ENCODE measurements around the gene APOA4.
"Not testable (repeated sequence)": the region's sequence is repeated elsewhere in the genome, so short reads cannot be mapped to it uniquely, and the experiment has no call there.

The APOA4 gene

DNA sequence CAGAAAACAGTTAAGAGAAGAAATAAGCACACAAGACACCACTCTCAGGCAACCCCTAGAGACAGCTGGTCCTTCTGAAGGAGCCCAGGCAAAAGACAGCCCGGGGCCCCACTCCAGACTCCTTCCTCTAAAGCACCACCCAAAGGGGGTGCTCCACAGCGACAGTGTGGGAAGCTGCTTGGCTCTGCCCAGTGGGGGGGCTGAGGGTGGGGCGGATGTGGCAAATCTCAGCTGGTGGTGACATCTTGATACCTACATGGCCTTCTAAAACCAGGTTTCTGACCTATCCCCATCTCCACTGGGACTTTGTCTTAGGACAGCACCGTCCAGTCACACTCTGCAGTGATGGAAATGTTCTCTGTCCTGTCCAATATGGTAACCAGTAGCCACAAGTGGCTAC lies 24.5 kb upstream of the APOA4 start:
- FAIRE-seq: no peak

DNA sequence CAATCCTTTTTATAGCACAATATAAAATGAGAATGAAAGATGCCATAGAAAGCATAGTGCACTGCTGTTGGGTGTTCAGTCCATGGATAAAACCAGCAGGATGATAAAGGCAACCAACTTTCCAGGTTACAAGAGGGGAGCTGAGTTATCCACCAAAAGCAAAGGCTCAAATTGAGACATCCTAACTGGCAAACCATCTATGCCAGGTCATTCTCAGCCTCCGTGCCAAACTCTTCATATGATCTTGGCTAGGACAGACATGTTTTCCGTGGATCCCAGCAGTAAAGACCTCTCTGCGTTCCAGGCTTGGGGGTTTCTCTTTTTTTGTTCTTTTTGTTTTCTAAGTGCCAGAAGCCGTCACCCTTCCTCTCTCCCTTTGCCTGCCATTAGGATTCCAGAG lies 21.6 kb upstream of the APOA4 start:
- FAIRE-seq: no peak

DNA sequence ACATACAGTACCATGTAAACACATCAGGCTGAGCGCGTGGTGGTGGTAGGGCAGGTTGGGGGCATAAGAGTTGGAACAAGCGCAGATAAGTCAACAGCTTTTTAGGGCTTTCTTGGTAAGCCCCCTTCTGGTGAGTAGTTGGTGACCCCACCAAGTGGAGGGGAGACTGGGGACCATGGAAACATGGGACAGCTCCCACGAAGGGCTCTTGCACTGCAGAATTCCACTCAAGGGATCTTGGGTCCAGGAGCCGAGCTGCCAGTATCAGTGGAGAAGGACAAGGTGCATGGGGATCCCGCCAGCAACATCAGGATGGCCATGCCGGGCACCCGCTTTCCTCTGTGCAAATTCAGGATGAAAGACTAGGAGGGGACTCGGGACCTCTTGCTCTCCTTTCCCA lies 20.6 kb upstream of the APOA4 start:
- FAIRE-seq: no peak

DNA sequence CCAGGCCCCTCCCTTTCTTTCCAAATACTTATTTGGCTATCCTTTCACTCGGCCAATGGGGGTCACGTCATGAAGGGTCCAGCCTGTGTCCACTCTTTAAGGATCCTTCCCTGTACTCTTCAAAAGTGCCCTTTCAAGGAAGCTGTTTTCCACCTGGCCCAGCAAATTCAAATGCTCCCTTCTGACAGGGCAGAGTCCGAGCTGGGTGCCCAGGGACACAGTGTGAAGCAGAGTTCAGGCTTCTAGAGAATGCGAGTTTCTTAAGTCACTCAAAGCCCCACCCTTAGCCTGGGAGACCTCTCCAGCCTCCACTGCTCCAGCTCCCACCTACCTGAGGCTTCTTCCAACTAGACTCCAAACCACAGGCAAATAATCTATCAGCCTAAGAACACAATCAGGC lies 19.8 kb upstream of the APOA4 start:
- FAIRE-seq: no peak

DNA sequence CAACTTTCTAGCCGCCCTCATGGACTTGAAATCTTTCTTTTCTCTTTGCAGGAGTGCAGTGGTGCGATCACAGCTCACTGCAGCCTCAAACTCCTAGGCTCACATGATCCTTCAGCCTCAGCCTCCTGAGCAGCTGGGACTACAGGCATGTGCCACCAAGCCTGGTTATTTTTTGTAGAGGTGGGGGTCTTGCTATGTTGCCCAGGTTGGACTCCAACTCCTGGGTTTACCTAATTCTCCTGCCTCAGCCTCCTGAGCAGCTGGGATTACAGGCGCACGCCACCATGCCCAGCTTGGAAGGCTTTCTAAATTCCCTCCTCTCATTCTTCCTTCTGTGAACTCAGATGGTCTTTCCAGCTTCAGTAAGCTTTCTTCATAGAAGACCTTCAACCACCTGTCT lies 19.0 kb upstream of the APOA4 start:
- no peak for FAIRE-seq

DNA sequence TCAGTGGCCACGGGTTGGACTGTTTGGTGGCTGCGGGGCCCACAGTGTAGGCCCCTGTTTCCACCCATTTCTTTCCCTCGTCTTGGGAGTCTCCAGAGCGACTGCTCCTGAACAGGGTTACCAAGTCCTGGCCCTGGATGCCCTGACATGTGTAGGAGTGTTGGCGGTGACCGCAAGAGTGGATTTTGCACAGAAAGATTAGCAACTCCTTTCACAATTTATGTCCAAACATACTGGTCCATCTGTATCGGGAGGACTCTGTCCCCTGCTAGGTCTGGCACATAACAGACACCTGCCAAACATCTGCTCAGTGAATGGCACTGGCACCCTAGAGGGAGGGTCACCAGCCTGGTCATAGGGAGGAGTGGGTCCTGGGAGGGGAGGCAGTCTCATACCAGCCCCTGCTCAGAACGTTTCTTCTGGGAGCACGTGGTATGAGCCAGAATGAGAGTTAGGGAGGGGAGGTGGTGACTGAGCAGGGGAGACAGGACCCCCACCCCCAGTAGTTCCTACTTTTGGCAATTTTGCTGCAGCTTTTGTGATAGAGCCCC lies 17.7 kb upstream of the APOA4 start:
- FAIRE-seq: no peak

DNA sequence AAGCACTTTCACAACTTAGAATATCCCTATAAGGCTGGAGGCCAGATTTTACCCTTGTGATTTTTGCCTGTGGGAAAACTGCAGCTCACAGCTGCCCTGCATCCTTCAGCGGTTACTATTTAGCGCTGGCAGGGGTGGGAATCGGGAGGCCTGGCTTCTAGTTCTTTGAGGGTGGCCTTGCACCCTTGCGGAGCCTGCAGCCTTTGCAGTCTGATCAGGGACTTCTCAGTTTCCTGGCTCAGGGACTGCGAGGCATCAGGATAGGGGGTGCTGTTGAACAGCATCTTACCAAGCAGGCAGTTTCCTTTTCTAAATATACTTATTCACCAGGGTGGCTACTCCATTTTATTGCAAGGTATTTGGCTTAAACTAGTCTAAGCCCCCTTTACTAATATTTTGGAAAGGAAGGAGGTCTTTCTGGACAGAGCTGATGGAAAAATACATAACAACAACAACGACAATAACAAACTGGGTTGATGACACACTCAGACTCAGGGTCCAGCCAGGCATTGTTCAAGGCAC lies 17.2 kb upstream of the APOA4 start:
- FAIRE-seq: no peak

DNA sequence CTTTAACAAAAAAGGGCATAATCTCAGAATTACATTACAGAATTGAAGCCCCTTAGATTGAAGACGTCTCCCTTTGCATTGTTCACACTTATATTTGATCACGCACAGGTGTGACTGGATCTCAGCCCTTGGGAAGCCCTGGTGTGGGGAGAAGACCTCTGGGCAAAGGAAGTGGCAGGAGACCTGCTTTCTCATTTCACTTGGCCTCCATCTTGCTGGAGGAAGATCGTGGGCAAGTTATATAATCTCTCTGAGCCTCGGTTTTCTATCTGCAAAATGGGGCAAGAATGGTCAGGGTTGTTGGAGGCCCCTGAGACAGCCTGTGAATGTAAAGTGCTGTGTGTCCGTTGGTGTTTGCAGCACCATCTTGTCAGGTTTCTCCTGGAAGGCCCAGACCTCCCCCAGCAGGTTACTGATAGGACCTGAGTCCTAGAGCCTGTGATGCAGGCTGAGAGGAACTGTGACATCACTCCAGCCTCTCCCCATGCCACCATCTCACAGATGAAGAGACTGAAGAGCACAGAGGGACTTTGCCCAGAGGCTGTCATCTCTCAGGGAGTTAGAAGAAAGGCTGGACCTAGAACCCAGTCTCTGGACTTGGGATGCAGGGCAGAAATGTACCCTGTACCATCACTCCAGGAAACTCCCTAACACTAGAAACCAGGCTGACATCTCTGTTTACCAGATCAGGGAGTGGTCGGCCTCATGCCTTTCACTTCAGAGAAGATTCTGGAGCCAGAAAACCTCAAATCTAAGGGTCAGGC lies 15.4 kb upstream of the APOA4 start:
- no peak for FAIRE-seq

DNA sequence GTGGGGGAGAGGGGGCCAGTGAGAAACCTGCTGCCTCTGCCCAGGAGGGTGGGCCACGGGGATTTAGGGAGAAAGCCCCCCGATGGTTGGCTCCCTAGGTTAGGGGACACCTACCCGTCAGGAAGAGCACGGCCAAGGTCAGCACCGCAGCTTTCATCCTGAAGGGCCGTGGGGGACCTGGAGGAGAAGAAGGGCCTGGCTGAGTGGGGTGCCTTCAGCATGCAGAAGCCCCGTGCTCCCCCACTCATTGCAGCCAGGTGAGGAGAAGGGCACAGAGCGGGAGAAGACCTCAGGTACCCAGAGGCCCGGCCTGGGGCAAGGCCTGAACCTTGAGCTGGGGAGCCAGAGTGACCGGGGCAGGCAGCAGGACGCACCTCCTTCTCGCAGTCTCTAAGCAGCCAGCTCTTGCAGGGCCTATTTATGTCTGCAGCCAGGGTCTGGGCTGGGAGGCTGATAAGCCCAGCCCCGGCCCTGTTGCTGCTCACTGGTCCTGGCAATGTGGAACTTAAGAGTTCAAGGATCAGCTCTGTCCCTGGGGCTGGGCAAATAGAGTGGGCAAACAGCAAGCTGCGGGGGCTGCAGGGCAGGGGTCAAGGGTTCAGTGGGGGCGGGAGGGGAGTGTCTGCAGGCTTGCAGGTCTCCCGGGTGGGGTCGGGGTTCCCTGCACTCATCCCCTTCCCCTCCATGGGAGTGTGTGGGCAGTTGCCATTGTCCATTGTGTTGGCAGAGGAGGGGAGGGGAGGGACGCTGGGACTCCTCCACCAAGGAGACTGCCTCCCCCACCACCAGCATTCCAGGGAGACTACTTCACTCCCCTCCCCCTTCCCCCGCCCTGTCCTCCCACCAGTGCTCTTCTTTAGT lies 14.4 kb upstream of the APOA4 start, which contains the start of gene APOA1:
APOA1 (minus strand) TSS at position 392 of the 861 bp plus-strand sequence; CDS start at position 157, 235 bp downstream.
- FAIRE-seq: no peak

DNA sequence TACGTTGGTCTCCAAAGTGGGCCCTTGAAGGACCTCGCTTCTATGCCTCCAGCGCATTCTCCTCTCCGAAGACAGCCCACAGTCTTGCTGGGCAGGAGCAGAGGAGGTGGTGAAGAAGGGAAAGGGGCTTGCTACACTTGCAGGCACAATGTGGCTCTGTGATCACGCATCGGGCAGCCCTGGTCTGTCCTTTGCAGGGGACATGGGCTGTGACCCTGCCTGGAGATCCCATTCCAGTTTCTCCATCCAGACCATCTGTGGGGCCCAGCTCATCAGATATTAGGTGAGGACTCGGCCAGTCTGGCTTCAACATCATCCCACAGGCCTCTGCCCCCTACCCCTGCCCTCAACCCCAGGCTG lies 13.5 kb upstream of the APOA4 start:
- no peak for FAIRE-seq

DNA sequence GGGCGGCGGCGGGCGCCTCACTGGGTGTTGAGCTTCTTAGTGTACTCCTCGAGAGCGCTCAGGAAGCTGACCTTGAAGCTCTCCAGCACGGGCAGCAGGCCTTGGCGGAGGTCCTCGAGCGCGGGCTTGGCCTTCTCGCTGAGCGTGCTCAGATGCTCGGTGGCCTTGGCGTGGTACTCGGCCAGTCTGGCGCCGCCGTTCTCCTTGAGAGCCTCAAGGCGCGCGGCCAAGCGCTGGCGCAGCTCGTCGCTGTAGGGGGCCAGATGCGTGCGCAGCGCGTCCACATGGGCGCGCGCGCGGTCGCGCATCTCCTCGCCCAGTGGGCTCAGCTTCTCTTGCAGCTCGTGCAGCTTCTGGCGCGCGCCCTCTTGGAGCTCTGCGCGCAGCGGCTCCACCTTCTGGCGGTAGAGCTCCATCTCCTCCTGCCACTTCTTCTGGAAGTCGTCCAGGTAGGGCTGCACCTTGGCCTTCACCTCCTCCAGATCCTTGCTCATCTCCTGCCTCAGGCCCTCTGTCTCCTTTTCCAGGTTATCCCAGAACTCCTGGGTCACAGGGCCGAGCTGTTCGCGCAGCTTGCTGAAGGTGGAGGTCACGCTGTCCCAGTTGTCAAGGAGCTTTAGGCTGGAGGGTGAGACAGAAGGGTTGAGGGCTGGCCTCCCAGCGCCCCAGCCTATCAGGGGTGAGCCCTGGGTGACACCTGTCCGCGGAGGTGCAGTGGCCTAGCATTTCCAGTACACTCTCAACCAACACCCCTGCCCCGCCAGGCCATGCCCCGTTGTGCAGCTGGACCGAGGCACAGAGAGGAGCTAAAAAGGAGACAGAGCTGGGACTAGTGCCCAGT lies 12.9 kb upstream of the APOA4 start:
- FAIRE-seq: no peak

DNA sequence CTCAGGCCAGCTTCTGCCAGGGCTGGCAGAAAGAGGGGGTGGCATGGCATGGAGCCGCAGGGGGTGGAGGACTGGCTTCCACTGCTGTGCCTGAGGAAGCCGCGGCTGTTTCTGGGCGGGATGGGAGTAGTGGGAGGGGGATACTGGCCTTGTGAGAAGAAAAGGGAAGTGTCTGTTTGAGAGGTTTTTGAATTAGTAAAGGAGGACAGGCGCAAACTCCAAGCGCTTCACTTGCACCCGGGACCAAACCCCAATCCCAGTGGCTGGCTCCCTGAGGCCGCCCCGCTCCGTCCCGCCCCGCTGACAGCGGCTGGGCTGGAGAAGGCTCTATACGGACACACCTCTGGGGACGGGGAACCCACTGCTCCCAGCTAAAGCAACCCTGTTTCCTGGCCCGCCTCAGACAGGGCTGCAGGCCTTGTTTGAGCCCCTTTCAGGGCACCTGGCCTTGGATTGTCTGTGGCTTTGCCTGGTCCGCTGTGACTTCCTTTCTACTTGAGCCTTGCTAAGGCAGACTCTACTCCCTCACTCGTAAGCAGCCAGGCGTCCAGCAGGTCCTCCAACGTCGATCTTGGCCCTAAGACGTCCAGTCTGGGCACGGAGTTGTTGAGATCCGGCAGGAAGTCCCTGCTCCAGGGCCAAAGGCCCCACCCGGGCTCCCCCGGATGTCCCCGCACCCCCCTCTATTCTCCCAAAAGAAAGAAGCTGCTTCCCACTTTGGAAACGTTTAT lies 12.1 kb upstream of the APOA4 start:
- no peak for FAIRE-seq

DNA sequence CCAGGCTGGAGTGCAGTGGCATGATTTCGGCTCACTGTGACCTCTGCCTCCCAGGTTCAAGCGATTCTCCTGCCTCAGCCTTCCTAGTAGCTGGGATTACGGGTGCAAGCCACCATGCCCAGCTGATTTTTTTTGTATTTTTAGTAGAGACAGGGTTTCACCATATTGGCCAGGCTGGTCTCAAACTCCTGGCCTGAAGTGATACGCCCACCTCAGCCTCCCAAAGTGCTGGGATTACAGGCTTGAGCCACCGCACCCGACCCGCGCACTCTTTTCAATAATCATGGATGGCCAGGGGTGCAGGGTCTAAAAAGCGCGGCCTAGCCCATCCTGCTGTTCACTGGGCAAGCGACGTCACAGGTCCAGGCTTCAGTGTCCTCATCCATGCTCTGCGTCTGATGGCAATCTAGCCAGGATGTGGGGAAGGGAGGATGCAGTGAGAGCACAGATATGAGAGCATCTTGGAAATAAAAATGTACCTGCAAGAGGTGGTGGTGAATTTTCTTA lies 11.5 kb upstream of the APOA4 start:
- FAIRE-seq: not testable (repeated sequence)

DNA sequence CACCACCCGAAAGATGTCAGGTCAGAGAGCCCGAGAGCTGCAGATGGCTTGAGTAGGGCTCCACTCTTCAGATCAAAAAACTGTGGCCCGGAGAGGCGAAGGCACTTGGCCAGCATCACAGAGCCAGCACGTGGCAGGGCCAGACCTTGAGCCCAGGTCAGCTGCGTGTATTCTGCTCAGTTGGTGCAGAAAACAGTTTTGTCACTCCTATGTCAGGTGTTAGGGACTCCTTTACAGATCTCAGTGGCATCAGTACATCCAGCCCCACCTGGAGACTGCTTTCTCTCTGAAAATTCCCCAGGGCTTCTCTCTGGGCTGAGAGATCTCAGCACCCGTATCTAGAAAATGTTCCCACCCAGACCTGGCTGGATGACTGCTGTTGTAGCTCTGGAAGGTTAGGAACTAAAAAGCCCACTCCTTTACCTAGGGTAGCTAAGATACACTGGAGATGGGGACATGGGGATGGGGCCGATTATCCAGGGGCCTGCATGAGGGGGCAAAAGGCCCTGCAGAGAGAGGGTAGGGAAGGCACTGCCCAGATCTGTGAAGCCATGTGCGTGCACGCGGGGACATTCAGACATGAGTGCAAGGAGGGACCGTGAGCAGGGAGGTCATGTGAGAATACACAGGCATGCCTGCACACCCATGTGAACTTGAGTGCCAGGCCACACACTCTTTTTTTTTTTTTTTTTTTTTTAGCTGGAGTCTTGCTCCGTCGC lies 10.9 kb upstream of the APOA4 start:
- no peak for FAIRE-seq

DNA sequence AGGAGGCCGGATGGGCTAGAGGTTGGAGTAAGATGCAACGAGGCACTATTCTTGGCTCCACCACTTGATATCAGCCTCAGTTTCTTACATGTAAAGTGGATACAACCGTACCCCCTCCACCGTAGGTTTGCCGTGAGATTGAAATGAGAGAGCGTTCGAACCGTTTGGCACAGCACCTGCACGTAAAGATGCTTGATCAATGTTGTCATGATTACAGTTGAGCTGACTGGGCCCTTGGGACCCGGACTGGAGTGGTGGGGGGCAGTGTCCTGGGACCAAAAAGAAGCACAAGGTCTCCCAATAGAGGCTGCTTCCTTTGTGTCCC lies 10.3 kb upstream of the APOA4 start:
- no peak for FAIRE-seq

DNA sequence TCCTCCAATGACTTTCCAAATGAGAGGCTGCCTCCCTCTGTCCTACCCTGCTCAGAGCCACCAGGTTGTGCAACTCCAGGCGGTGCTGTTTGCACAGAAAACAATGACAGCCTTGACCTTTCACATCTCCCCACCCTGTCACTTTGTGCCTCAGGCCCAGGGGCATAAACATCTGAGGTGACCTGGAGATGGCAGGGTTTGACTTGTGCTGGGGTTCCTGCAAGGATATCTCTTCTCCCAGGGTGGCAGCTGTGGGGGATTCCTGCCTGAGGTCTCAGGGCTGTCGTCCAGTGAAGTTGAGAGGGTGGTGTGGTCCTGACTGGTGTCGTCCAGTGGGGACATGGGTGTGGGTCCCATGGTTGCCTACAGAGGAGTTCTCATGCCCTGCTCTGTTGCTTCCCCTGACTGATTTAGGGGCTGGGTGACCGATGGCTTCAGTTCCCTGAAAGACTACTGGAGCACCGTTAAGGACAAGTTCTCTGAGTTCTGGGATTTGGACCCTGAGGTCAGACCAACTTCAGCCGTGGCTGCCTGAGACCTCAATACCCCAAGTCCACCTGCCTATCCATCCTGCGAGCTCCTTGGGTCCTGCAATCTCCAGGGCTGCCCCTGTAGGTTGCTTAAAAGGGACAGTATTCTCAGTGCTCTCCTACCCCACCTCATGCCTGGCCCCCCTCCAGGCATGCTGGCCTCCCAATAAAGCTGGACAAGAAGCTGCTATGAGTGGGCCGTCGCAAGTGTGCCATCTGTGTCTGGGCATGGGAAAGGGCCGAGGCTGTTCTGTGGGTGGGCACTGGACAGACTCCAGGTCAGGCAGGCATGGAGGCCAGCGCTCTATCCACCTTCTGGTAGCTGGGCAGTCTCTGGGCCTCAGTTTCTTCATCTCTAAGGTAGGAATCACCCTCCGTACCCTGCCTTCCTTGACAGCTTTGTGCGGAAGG lies 9.5 kb upstream of the APOA4 start:
- FAIRE-seq: no peak

DNA sequence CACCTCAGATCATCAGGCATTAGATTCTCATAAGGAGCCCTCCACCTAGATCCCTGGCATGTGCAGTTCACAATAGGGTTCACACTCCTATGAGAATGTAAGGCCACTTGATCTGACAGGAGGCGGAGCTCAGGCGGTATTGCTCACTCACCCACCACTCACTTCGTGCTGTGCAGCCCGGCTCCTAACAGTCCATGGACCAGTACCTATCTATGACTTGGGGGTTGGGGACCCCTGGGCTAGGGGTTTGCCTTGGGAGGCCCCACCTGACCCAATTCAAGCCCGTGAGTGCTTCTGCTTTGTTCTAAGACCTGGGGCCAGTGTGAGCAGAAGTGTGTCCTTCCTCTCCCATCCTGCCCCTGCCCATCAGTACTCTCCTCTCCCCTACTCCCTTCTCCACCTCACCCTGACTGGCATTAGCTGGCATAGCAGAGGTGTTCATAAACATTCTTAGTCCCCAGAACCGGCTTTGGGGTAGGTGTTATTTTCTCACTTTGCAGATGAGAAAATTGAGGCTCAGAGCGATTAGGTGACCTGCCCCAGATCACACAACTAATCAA lies 8.8 kb upstream of the APOA4 start:
- no peak for FAIRE-seq

DNA sequence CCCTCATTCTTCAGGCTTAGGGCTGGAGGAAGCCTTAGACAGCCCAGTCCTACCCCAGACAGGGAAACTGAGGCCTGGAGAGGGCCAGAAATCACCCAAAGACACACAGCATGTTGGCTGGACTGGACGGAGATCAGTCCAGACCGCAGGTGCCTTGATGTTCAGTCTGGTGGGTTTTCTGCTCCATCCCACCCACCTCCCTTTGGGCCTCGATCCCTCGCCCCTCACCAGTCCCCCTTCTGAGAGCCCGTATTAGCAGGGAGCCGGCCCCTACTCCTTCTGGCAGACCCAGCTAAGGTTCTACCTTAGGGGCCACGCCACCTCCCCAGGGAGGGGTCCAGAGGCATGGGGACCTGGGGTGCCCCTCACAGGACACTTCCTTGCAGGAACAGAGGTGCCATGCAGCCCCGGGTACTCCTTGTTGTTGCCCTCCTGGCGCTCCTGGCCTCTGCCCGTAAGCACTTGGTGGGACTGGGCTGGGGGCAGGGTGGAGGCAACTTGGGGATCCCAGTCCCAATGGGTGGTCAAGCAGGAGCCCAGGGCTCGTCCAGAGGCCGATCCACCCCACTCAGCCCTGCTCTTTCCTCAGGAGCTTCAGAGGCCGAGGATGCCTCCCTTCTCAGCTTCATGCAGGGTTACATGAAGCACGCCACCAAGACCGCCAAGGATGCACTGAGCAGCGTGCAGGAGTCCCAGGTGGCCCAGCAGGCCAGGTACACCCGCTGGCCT lies 7.2 kb upstream of the APOA4 start:
- FAIRE-seq: no peak
